Activated CD8-positive, alpha-beta T cell treated with anti-CD3 and anti-CD28 coated beads for 36 hours (primary cell): ENCODE results near the gene CLASP2. TPM values are rescaled to one million over a fixed set of nuclear protein-coding genes. Genes with fewer than 3 reads are reported as not detected.

Source experiments
- ATAC-seq: fragments of 200-7000 bp; cut with Tn5 transposase; one replicate; pipeline ENCODE4 v1.10.0; 2021; ENCODE audit warnings: mild to moderate bottlenecking, moderate library complexity
- CTCF ChIA-PET: fragments of 350-600 bp; sonication (Branson Sonifier 250); formaldehyde crosslinking; loops from one replicate; lab custom pipeline; 2021; ENCODE audit warnings: antibody characterized with exemption; lab: Charles Lee
- POLR2A ChIA-PET: fragments of 350-600 bp; sonication (Branson Sonifier 250); formaldehyde crosslinking; loops from one replicate; lab custom pipeline; 2021; ENCODE audit warnings: antibody characterized with exemption; lab: Charles Lee
- DNase-seq: peaks from one replicate; pipeline ENCODE4 v3.0.0-alpha.2; 2020
- H3K27ac Mint-ChIP-seq: one replicate; pipeline ENCODE4 v1.8.0; 2021; ENCODE audit warnings: mild to moderate bottlenecking, mixed read lengths
- H3K27me3 Mint-ChIP-seq: one replicate; pipeline ENCODE4 v1.8.0; 2021; ENCODE audit warnings: mixed read lengths
- H3K36me3 Mint-ChIP-seq: one replicate; pipeline ENCODE4 v1.8.0; 2021; ENCODE audit warnings: low read depth, mixed read lengths
- H3K4me1 Mint-ChIP-seq: one replicate; pipeline ENCODE4 v1.8.0; 2021; ENCODE audit warnings: low read depth, mixed read lengths
- H3K4me3 Mint-ChIP-seq: one replicate; pipeline ENCODE4 v1.8.0; 2021; ENCODE audit warnings: mild to moderate bottlenecking, moderate library complexity, mixed read lengths
- H3K9me3 Mint-ChIP-seq: one replicate; pipeline ENCODE4 v1.8.0; 2021; ENCODE audit warnings: mixed read lengths
- CTCF ChIP-seq: fragments of 200-600 bp; IDR thresholded peaks from one replicate; pipeline ENCODE4 v1.8.0; 2022; ENCODE audit warnings: antibody characterized with exemption, mild to moderate bottlenecking
- intact Hi-C: fragments of 100-400 bp; cut with micrococcal nuclease; formaldehyde crosslinking; loops from one replicate; pipeline ENCODE4 v1.10.0; 2022
- total RNA-seq, 2 experiments: library from RNA; stranded (reverse); gene quantifications; one replicate each; pipeline ENCODE4 v1.2.3, GENCODE V29; 2021

Gene CLASP2
- total RNA-seq, 2 experiments from 2014 or later, result 38.4 to 46.4 TPM

- Mint-ChIP-seq H3K27ac (no peak overlapping the region), H3K9me3 (no peaks in the 10 kb centered on the region), H3K36me3 (peaks cover 11% of the 10 kb centered on the region)
Measured at GRCh38 chr3:33577173-33577572, 140.9 kb downstream of the CLASP2 start.

GRCh38 chr3:33575311-33575710 is 142.7 kb downstream of the CLASP2 start:
- H3K27me3 Mint-ChIP-seq, result no peaks in the 10 kb centered on the region
- TF ChIP-seq CTCF, result no peak
- H3K27ac Mint-ChIP-seq, result no peak overlapping the region
- intact Hi-C loops, result no loop called here
- H3K4me1 Mint-ChIP-seq, result no peaks in the 10 kb centered on the region
- H3K9me3 Mint-ChIP-seq, result no peaks in the 10 kb centered on the region
- no peak overlapping the region for H3K4me3 Mint-ChIP-seq
- DNase-seq (no peak), ATAC-seq (no peak)
- ChIA-PET POLR2A (no interaction called here), CTCF (no interaction called here)
- H3K36me3 Mint-ChIP-seq, result peaks cover 14% of the 10 kb centered on the region

More at GRCh38 chr3:33577173-33577572, 140.9 kb downstream of the CLASP2 start:
- no peak for TF ChIP-seq CTCF
- peaks cover 2% of the 10 kb centered on the region for H3K4me1 Mint-ChIP-seq
- no peaks in the 10 kb centered on the region for H3K27me3 Mint-ChIP-seq
- ATAC-seq, result no peak
- CTCF ChIA-PET, result no interaction called here
- DNase-seq, result no peak
- intact Hi-C loops, result no loop called here
- POLR2A ChIA-PET, result no interaction called here
- H3K4me3 Mint-ChIP-seq, result no peak overlapping the region

GRCh38 chr3:33557829-33558228 is 160.2 kb downstream of the CLASP2 start:
- Mint-ChIP-seq H3K4me3 (no peak overlapping the region), H3K36me3 (peaks cover 18% of the 10 kb centered on the region), H3K27ac (no peak overlapping the region), H3K27me3 (no peaks in the 10 kb centered on the region), H3K4me1 (no peaks in the 10 kb centered on the region), H3K9me3 (no peaks in the 10 kb centered on the region)
- intact Hi-C loops, result no loop called here
- CTCF ChIA-PET, result interaction anchor here (1.2 kb wide), 1 partner anchor 185 kb away, joined by 3 read pairs; no protein-coding TSS in a partner anchor
- DNase-seq (no peak), ATAC-seq (no peak)
- TF ChIP-seq CTCF, result no peak
- POLR2A ChIA-PET, result no interaction called here

GRCh38 chr3:33557279-33557678 is 160.8 kb downstream of the CLASP2 start:
- DNase-seq, result no peak
- H3K27me3 Mint-ChIP-seq, result no peaks in the 10 kb centered on the region
- H3K4me1 Mint-ChIP-seq, result no peaks in the 10 kb centered on the region
- H3K9me3 Mint-ChIP-seq, result no peaks in the 10 kb centered on the region
- intact Hi-C loops, result no loop called here
- ATAC-seq, result no peak
- no peak overlapping the region for H3K27ac Mint-ChIP-seq
- POLR2A ChIA-PET, result no interaction called here
- TF ChIP-seq CTCF, result no peak
- peaks cover 21% of the 10 kb centered on the region for H3K36me3 Mint-ChIP-seq
- CTCF ChIA-PET, result interaction anchor here (1.2 kb wide), 1 partner anchor 184 kb away, joined by 3 read pairs; no protein-coding TSS in a partner anchor
- H3K4me3 Mint-ChIP-seq, result no peak overlapping the region

- TF ChIP-seq CTCF, result no peak
- H3K27ac Mint-ChIP-seq, result no peak overlapping the region
- ATAC-seq (no peak), DNase-seq (no peak)
- H3K36me3 Mint-ChIP-seq, result peaks cover 17% of the 10 kb centered on the region
- H3K9me3 Mint-ChIP-seq, result peaks cover 1% of the 10 kb centered on the region
- no peak overlapping the region for H3K4me3 Mint-ChIP-seq
- no peaks in the 10 kb centered on the region for H3K27me3 Mint-ChIP-seq
- ChIA-PET POLR2A (no interaction called here), CTCF (no interaction called here)
- no peaks in the 10 kb centered on the region for H3K4me1 Mint-ChIP-seq
- intact Hi-C loops, result no loop called here
Measured at GRCh38 chr3:33547101-33547500, 171.0 kb downstream of the CLASP2 start.
